Dedifferentiated amniotic fluid mesenchymal stem cell (primary cell): ENCODE results near the gene CYP2C18.
"Not testable (repeated sequence)": the region's sequence is repeated elsewhere in the genome, so short reads cannot be mapped to it uniquely, and the experiment has no call there.

Experiments used
- DNase-seq: peaks from one replicate; pipeline ENCODE4 v3.0.0-alpha.2; 2016; ENCODE audit errors: extremely low spot score

The CYP2C18 gene

GRCh38 chr10:94683214-94684054 is at the start of gene CYP2C18:
Gene CYP2C18, plus strand, starts transcription at chr10:94683729. Its CDS starts 91 bp downstream, at chr10:94683820.
- DNase-seq: no peak

- DNase-seq: not testable (repeated sequence)
Measured at GRCh38 chr10:94638097-94638496, 45.4 kb upstream of the CYP2C18 start.

- no peak for DNase-seq
Measured at GRCh38 chr10:94639902-94640301, 43.6 kb upstream of the CYP2C18 start.

DNA sequence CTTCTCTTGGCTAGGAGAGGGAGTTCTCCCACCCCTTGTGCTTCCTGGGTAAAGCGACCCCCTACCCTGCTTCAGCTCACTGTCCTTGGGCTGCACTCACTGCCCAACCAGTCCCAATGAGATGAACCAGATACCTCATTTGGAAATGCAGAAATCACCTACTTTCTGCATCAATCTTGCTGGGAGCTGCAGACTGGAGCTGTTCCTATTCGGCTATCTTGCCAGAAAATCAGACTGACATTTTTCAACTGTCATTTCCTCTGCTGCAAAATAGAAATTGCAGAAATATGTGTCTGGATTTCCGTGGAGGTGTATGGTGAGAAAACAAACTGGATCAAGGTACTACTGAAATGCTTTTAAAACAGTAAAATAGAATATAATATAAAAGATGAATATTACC is 43.0 kb upstream of the CYP2C18 start:
- DNase-seq: no peak

- DNase-seq: no peak
Measured at GRCh38 chr10:94641480-94641879, 42.0 kb upstream of the CYP2C18 start.

GRCh38 chr10:94644352-94644751 is 39.2 kb upstream of the CYP2C18 start:
- DNase-seq: no peak

DNA sequence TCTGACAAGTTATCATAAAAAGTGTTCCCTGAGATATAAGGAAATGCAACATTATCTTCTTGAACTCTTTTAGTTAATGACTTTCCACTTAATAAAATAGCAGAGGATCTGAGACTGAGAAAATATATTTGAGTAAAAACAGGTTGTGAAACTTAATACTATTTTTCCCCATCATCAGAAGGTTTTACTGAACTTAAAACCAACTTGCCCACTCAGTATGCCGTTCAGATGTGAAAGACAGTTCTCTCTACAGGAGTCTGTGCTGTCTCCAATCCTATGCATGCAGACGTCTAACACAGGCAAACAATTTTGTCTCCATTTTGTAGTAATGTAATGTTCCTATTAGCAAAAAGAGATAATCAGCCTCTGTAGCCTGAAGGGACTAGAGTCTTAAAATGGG is 38.2 kb upstream of the CYP2C18 start:
- DNase-seq: no peak

DNA sequence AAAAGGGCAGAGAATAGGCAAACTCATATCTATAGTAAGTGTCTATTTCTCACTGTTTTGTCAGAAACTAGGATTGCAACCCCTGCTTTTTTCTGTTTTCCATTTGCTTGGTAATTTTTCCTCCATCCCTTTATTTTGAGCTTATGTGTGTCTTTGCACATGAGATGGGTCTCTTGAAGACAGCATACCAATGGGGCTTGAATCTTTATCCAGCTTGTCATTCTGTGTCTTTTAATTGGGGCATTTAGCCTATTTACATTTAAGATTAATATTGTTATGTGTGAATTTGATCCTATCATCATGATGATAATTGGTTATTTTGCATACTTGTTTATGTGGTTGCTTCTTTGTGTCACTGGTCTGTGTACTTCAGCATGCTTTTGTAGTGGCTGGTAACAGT is 28.3 kb upstream of the CYP2C18 start:
- DNase-seq: not testable (repeated sequence)

DNA sequence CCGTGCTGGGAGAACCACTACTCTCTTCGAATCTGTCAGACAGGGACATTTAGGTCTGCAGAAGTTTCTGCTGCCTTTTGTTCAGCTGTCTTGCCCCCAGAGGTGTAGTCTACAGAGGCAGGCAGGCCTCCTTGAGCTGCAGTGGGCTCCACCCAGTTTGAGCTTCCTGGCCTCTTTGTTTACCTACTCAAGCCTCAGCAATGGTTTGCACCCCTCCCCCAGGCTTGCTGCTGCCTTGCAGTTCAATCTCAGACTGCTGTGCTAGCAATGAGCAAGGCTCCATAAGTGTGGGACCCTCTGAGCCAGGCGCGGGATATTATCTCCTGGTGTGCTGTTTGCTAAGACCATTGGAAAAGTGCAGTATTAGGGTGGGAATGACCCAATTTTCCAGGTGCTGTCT is 20.5 kb upstream of the CYP2C18 start:
- DNase-seq: not testable (repeated sequence)

- no peak for DNase-seq
Measured at GRCh38 chr10:94666391-94667102, 17.0 kb upstream of the CYP2C18 start.

GRCh38 chr10:94673614-94674321 is 9.8 kb upstream of the CYP2C18 start:
- no peak for DNase-seq

DNA sequence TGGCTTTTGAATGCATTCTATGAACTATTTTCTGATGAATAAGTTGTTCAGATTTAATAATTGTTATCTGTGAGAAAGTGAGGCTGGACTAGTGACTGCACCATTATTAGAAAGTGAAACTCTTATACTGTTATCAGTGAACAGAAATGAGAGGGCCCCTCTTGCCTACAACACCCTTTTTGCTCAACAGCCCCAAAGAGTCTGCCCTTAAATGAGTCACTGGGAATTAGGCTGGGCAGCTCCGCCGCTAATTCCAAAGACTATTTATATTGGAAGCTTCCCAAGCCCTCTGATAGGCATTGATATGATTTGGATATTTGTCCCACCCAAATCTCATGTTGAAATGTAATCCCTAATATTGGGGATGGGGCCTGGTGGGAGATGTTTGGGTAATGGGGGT is 7.0 kb upstream of the CYP2C18 start:
- no peak for DNase-seq

- DNase-seq: no peak
Measured at GRCh38 chr10:94677691-94678090, 5.8 kb upstream of the CYP2C18 start.

DNA sequence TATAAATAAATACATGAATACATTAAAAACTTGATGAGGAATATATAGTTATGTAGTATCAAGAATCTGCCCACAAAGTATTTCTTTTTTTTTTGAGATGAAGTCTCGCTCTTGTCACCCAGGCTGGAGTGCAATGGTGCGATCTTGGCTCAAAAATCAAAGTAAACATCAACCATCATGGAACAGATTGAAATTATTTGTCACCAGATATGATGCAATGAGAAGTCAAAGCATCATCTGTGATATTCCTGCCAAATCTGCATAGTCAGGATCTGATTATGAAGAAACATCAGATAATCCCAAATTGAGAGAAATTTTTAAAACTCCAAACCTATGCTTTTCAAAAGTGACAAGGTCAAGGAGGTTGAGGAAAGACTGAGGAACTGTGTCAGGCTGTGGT is 5.1 kb upstream of the CYP2C18 start:
- DNase-seq: no peak

GRCh38 chr10:94680544-94680943 is 3.0 kb upstream of the CYP2C18 start:
- no peak for DNase-seq

DNA sequence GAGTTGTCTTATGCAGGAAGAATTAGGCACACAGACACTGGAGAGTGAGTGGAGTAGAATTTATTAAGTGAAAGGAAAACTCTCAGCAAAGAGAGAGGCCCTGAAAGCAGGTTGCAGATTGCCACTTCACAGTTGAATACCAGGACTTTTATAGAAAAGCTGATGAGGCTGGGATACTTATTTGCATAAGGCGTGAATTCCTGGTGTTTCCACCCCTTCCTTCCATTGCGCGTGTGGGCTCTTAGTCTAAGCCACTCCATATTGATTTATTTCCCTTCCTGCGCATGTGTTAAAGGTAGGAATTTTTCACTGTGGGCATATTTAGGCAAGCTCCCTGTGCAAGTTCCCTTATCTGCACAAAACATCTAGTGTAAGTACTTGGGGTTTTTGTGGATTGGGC is 893 bp upstream of the CYP2C18 start:
- DNase-seq: not testable (repeated sequence)

- DNase-seq: no peak
Measured at GRCh38 chr10:94687625-94688248, 4.2 kb downstream of the CYP2C18 start.

- no peak for DNase-seq
Measured at GRCh38 chr10:94706089-94706488, 22.6 kb downstream of the CYP2C18 start.

- DNase-seq: no peak
Measured at GRCh38 chr10:94710578-94710977, 27.0 kb downstream of the CYP2C18 start.

- DNase-seq: no peak
Measured at GRCh38 chr10:94725871-94726270, 42.3 kb downstream of the CYP2C18 start.

DNA sequence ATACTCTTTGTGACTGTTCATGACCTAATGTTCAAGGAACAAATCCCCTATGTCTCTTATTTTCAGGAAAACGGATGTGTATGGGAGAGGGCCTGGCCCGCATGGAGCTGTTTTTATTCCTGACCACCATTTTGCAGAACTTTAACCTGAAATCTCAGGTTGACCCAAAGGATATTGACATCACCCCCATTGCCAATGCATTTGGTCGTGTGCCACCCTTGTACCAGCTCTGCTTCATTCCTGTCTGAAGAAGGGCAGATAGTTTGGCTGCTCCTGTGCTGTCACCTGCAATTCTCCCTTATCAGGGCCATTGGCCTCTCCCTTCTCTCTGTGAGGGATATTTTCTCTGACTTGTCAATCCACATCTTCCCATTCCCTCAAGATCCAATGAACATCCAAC is 51.7 kb downstream of the CYP2C18 start:
- DNase-seq: no peak

DNA sequence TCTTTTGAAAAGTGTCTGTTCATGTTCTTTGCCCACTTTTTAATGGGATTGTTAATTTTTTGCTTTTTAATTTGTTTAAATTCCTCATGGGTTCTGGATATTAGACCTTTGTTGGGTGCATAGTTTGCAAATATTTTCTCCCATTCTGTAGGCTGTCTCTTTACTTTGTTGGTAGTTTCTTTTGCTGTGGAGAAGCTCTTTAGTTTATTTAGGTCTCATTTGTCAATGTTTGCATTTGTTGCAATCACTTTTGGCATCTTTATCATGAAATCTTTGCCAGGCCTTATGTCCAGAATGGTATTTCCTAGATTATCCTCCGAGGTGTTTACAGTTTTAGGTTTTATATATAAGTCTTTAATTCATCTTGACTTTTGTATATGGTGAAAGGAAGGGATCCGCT is 55.1 kb downstream of the CYP2C18 start:
- no peak for DNase-seq
